Measurements from ENCODE around the gene MYO1B. TPM values are rescaled to one million over a fixed set of nuclear protein-coding genes. Genes with fewer than 3 reads are reported as not detected.

The MYO1B gene
- total RNA-seq, 1 experiment from 2014 or later: 43.6 TPM

GRCh38 chr2:191350826-191351225, 105.6 kb downstream of the MYO1B start:
- peaks cover 45% of the 10 kb centered on the region for H3K36me3 Mint-ChIP-seq
- ChIA-PET POLR2A (no interaction called here), CTCF (no interaction called here)
- ATAC-seq: no peak
- no peak overlapping the region for H3K4me3 Mint-ChIP-seq
- H3K9me3 Mint-ChIP-seq: peaks cover 13% of the 10 kb centered on the region
- no peak overlapping the region for H3K27ac Mint-ChIP-seq
- no peaks in the 10 kb centered on the region for H3K27me3 Mint-ChIP-seq (ENCODE audit: low read depth)
- no peak for TF ChIP-seq ZNF263 (CRISPR knock-in tag; IDR thresholded peaks at IDR 0.05; ENCODE audit: low read depth)
- TF ChIP-seq RELA (CRISPR knock-in tag; IDR thresholded peaks at IDR 0.05; ENCODE audit: borderline replicate concordance): no peak
- TF ChIP-seq FOXK1 (CRISPR knock-in tag; IDR thresholded peaks at IDR 0.05): no peak
- DNase-seq (ENCODE audit: low spot score): no peak
- peaks cover 10% of the 10 kb centered on the region for H3K4me1 Mint-ChIP-seq

- H3K4me3 Mint-ChIP-seq: no peak overlapping the region
- TF ChIP-seq IRF2 (CRISPR knock-in tag; IDR thresholded peaks at IDR 0.05; ENCODE audit: borderline replicate concordance, low read depth): no peak
- TF ChIP-seq CREM (CRISPR knock-in tag; IDR thresholded peaks at IDR 0.05): no peak
- no peak for TF ChIP-seq ZNF671 (CRISPR knock-in tag; IDR thresholded peaks at IDR 0.05)
- TF ChIP-seq MXD4 (CRISPR knock-in tag; IDR thresholded peaks at IDR 0.05; ENCODE audit: borderline replicate concordance): no peak
- no peak for TF ChIP-seq CTCF (IDR thresholded peaks at IDR 0.05)
- no peak for TF ChIP-seq ATF6 (CRISPR knock-in tag; IDR thresholded peaks at IDR 0.05)
- no peak for TF ChIP-seq ZNF281 (CRISPR knock-in tag; IDR thresholded peaks at IDR 0.05)
- TF ChIP-seq KAT7 (CRISPR knock-in tag; IDR thresholded peaks at IDR 0.05; ENCODE audit: borderline replicate concordance): no peak
- TF ChIP-seq ZNF121 (CRISPR knock-in tag; IDR thresholded peaks at IDR 0.05): no peak
- TF ChIP-seq GRHL2 (CRISPR knock-in tag; IDR thresholded peaks at IDR 0.05; ENCODE audit: insufficient replicate concordance, severe bottlenecking): no peak
- TF ChIP-seq SMAD3 (CRISPR knock-in tag; IDR thresholded peaks at IDR 0.05; ENCODE audit: borderline replicate concordance): no peak
- no peak for TF ChIP-seq ZNF532 (CRISPR knock-in tag; IDR thresholded peaks at IDR 0.05; ENCODE audit: borderline replicate concordance)
- no peak for TF ChIP-seq CDX4 (CRISPR knock-in tag; IDR thresholded peaks at IDR 0.05; ENCODE audit: borderline replicate concordance)
- TF ChIP-seq ZNF425 (CRISPR knock-in tag; conservative IDR thresholded peaks at IDR 0.05): no peak
- no peak for TF ChIP-seq CBFB (CRISPR knock-in tag; IDR thresholded peaks at IDR 0.05; ENCODE audit: low read depth)
- no peak for TF ChIP-seq MYBL2 (CRISPR knock-in tag; IDR thresholded peaks at IDR 0.05)
- no peak for TF ChIP-seq NR1H2 (CRISPR knock-in tag; IDR thresholded peaks at IDR 0.05)
- H3K27me3 Mint-ChIP-seq (ENCODE audit: low read depth): no peaks in the 10 kb centered on the region
- peaks cover 13% of the 10 kb centered on the region for H3K9me3 Mint-ChIP-seq
- CTCF ChIA-PET: no interaction called here
- peaks cover 14% of the 10 kb centered on the region for H3K4me1 Mint-ChIP-seq
- H3K27ac Mint-ChIP-seq: no peak overlapping the region
- DNase-seq (ENCODE audit: low spot score) (no peak), ATAC-seq (no peak)
- POLR2A ChIA-PET: no interaction called here
- peaks cover 48% of the 10 kb centered on the region for H3K36me3 Mint-ChIP-seq
These were observed 106.1 kb downstream of the MYO1B start for GRCh38 chr2:191351298-191351697.
